GM11168 (cell line): ENCODE data around the gene DCTN5.
"Not testable (repeated sequence)": the region's sequence is repeated elsewhere in the genome, so short reads cannot be mapped to it uniquely, and the experiment has no call there.

Source experiments
- in situ Hi-C: fragments of 300-500 bp; cut with MboI; formaldehyde crosslinking; loops from one replicate; pipeline ENCODE4 v1.12.0; 2022; ENCODE audit warnings: low sequenced_read_pairs; ENCODE audit not compliant: unreplicated experiment

Gene DCTN5

DNA sequence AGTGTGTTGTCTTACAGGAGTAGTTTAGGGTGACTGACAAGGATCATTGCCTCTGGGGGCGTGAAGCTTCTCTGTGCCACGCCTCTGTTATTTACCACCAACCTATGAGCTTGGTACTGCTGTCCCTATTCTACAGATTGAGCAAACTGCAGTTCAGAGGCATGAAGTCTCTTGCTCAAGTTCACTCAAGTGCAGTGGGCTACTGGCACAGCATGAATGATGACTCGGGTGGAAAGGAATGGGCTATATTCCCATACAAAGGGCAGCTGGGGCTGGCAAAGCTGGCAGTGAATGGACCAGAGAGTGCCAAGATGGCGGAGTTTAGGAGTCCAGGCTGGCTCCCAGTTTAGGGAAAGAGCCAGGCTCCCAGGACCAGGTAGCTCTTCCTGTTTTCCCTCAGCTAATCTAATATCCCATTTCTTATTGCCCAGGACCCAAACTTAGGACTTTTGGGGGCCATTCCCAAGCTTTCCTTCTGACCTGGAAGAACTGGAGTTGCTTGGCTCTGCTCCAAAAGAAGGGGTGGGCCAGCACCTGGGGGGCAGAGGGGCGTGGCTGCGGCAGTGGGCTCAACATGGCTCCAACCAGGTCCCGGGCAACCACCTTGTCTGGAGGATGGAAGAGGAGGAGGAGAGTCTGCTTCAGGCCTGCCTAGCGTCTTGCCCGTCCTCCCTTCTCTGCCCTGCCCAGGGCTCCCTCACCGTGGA lies 50.4 kb downstream of the DCTN5 start:
- in situ Hi-C loops = no loop called here

DNA sequence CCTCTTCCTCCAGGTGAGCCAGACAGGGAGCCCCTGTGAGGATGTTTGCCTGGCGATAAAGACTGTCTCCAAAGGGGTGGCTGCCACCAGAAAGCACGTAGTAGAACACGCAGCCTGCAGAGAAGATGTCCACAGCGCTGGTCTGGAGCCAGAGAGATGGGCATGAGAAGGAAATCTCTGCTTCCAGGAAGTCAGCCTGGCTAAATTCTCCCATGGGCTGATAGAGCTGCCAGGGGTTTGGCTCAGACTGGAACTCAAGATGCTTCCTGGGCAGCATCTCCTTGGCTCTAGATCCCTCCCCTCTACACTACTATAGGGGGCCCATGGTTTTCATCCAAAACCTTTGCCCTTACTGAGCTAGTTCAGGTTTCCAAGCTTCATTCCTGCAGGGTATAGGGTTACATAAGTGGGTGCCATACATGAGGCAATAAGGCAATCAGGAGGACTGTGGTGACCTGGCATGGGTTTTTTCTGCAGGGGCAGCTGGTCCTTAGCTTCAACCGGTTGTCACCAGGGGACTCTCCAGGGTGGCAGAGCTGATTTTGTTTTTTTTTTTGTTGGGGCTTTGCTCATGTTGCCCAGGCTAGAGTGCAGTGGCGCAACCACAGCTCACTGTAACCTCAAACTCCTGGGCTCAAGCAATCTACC lies 51.0 kb downstream of the DCTN5 start:
- in situ Hi-C loops = no loop called here

DNA sequence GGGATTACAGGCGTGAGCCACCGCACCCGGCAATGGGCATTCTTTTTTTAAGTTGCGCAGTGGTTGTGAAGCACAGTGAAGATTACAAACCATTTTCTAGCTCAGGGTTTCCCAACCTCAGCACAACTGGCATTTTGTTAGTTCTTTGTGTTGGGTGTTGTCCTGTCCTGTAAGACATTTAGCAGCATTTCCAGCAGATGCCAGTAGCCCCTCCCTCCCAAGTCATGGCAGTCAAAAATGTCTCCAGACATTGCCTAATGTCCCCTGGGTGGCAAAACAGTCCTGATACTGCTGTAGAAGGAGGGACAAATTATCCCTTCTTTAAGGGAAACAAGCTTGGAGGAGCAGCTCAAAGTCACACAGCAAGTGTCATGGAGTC lies 53.0 kb downstream of the DCTN5 start:
- in situ Hi-C loops = no loop called here

DNA sequence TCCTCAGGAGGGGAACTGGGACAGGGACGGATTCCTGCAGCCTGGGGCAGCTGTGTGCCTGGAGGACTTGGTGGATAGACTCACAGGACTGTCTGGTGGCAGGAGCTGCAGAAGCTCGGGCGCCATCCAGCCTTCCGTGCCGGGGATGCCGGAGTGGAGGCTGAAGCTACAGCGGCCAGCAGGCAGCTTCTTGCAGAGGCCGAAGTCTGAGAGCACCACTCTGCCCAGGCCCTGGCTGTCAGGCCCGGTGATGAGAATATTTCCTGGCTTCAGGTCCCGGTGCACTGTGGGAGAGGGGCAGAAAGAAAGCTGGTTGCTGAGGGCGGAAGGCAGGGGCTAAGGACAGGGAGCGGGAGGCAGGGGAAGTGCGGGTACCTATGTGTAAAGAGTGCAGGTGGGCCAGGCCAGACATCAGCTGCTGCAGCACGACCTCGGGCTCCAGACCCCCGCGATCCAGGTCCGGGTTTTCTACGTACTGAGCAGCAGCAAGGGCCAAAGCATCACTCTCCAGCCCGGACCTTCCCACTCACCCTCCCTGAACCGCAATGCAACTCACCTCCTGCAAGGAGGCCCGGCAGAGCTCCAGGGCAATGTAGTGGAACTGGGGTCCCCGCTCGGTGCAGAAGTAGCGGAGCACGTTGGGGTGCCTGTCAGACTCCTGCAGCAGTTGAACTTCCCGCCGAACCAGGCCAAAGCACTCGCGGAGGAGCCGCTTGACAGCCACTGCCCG lies 53.5 kb downstream of the DCTN5 start:
- in situ Hi-C loops = no loop called here

DNA sequence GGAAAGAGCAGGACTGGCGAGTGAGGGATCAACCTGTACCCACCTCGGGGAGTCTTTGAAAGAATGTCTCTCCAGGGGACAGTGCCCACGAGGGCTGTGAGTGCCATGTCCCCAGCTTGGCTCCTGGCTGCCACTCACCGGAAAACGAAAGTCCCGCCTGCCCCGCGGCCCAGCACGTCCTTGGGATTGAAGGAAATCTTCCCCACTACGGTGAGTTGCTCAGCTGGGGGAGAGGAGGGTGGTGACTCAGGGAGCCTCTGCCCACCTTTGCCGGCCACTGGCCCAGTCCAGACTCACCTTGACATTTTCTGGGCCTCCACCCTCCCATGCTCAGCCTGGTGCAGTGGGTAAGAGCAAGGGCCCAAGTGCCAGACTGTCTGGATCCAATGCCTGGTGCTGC lies 54.5 kb downstream of the DCTN5 start:
- in situ Hi-C loops = no loop called here

DNA sequence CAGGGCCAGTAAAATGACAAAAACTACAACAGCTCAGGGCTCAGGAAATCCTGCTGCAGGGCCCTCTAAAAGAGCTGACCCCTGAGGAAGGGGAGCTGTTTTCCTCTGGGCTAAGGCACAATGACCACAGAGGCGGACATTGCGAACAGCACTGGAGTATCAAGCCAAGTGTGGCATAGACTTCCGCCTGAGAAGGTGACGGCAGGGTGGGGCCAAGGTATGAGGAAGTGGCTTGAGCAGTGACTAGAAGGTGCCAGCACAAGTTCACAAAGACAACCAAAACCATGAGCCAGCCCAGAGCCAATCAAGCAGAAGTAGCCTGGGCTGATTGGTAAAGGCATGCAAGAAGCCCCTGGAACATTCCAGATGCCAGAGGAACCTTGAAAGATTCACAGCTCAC lies 57.8 kb downstream of the DCTN5 start:
- in situ Hi-C loops = no loop called here

DNA sequence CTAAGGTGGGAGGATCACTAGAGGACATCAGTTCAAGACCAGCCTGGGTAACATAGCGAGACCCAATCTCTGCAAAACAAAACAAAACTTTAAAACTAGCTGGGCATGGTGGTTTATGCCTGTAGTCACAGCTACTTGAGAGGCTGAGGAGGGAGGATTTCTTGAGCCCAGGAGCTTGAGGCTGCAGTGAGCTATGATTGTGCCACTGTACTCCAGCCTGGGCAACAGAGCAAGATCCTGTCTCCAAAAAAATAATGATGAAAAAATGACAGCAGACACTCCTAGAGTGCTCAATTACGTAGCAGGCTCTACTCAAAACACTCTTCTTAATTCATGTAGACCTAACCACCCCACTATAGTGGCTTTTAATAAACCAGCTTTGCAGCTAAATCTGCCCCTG lies 58.8 kb downstream of the DCTN5 start:
- in situ Hi-C loops = no loop called here

DNA sequence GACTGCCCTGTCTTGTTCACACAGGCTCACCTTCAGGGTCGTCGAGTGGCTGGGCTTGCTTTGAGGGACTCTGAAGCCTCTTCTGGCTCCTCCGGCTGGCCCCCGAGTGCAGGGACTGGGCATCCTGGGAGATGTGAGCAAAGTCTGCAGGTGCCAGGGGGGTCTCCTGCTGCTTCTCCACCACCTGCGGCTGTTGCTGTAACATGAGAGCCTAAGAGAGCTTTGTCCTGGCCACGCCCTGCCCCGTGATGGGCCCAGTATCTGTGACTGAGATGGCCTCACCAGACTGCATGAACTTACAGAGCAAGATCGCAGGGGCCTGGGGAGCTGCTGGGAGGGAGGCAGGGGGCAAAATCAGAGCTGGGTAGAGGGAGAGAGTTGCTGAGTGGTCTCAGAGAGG lies 59.2 kb downstream of the DCTN5 start:
- in situ Hi-C loops = no loop called here

DNA sequence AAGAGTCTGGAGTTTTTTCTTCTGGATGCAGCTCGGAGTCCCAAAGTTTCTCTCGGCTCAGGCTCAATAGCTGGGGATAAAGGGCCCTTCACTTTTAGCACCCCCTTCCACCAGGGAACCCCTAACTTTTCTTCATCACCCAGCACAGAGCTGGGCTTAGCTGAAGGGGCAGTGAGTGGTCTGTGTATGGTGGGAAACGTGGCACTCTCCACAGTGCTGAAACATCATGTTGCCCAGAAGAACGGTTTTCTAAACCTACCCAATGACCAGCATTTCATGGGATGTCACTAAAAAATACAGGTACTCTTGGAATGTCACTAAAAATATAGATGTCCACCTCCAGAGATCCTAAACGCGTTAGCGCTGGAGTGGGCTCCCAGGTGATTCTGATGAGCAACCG lies 59.8 kb downstream of the DCTN5 start:
- in situ Hi-C loops = no loop called here

DNA sequence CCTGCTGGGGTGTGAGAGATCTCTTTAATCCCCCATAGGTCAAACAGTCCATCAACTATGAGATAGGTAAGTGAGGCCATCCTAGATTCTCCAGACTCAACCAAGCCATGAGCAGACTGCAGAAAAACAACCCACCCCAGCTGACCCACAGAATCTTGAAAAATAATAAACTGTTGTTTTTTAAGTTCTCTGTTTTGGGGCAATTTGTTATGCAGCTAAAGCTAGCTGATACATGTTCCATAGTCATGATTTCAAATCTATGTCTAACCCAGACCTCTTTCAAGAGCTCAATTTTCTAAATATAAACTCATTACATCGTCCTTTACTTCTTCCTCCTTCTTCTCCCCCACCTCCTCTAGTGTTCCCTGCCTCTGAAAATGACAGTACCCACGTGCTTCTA lies 61.7 kb downstream of the DCTN5 start:
- in situ Hi-C loops = no loop called here

DNA sequence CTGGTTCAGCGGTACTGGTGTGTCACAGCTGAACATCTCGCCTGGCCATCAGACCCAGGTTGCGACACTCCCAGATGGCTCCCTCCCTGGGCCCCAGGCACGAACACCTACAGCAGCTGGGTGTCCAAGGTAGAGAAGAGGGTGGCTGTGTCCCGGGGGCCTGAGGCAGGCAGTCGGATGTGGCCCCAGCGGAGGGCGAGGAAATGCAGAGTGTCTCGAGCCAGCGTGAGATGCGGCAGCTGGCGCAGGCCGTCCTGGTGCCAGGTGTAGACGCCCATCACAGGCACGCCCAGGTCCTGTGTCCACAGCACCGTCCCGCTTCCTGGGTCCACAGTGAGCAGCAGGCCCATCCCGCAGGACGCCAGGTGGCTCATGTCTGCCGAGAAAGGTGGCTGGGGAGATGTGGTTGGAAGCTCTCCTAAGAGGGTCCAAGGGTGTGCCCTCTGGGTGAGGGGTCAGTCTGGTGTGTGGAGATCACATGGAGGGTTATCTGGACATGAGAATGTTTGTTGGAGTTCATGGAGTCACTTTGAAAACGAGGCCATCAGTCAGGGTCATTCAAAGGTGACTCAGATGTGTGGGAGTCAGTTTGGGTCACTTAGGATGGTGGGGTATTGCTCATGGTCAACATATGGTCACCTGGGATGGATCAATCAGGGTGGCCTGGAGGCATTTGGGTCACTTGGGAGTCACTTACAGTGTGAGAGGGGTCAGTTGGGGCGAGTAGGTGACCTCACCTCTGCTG lies 63.7 kb downstream of the DCTN5 start:
- in situ Hi-C loops = no loop called here

DNA sequence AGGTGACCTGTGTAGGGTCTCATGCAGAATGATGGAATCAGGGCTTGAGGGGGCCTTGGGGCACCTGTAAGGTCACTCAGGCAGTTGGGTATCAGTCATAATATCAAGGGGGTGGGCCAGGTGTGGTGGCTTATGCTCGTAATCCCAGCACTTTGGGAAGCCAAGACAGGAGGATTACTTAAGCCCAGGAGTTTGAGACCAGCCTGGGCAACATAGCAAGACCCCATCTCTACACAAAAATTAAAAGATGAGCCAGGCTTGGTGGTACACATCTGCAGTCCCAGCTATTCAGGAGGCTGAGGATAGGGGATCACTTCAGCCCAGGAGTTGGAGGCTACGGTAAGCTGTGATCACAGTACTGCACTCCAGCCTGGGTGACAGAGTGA lies 64.2 kb downstream of the DCTN5 start:
- in situ Hi-C loops = no loop called here

DNA sequence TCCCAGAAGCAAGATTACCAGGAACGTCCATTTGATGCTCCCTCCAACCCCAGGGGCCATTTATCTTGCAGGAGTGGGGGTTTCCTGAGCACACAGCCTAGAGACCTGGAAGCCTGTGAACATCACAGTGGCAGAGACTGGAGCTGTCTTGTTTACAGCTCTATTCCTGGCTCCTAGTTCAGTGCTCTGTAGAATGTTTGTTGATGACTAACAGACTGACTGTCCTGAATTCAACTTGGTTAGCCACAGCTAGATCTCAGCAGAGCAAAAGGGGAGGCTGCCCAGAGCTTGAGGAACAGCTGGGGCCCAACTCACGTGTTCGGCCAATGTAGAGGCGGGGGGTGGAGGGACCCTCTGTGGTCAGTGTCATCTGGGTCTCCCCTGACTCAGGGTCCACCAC lies 65.2 kb downstream of the DCTN5 start:
- in situ Hi-C loops = no loop called here

DNA sequence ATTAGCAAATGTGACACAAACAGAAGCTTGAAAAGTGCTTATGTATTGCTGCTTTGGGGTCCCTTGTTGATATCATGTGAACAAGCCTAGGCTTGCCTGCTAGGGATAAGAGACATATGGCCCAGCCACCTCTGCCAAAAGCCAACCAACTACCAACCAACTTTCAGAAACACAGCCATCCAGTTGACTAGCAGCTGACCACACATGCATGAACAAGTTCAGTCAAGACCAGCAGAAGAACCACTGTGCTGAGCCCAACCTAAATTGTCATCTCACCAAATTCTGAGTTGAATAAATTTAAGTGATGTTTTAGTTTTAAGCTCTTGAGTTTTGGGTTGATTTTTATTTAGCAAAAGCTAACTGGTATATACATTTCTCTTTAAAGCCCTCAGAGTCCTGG lies 68.3 kb downstream of the DCTN5 start:
- in situ Hi-C loops = no loop called here

DNA sequence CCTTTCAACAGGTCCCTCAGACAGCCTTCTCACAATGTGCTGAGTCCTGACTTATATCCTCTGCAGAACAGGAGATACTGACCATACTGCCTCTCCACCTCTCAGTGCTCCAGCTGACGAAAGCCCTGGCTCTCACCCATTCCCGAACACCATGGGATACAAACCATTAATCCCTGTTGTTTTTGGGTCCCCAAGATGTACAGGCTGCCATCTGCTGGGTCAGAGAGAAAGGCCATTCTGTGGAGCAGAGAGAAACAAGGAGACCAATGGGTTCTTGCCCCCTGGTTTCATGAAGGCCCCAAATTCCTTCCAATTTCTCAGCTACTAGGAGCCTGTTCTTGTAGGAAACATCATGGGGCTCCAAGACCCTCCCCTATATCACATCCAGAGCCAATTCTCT lies 68.7 kb downstream of the DCTN5 start:
- in situ Hi-C loops = no loop called here

DNA sequence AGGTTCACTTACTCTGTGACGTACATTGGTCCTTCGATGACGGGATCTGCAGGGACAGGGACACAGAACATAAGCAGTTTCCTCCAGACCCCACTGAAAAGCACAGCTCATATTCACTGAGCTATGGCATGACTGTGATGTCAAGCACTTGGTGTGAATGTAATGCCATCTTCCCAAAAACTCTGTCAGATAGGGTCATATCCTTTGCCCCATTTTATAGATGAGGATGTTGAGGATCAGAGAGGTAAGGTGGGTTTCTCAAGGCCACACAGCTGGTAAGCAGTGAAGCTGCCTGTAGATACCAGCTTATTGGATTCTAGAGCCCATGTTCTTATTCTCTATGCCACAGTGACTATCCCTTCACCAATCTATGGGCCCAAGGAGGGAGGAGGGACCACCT lies 69.2 kb downstream of the DCTN5 start:
- in situ Hi-C loops = no loop called here

DNA sequence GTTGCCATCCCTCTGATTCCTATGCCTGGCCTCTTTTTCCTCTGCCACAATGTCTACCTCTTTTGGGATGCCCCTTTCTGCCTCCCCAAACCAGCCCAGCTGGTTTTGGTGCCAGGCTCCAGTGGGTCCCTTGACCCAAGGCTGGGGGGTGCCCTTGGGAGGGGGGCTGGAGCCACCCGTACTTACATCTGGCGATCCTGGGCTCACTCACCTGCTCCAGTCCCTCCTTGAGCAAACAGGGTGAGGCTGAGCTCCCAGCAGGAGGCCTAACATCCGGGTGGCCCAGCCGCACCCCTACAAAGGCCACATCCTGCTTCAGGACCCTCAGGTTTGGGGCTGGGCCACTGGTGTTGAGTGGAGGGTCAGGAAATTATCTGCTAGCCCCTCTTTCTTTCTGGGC lies 70.5 kb downstream of the DCTN5 start:
- in situ Hi-C loops = no loop called here

DNA sequence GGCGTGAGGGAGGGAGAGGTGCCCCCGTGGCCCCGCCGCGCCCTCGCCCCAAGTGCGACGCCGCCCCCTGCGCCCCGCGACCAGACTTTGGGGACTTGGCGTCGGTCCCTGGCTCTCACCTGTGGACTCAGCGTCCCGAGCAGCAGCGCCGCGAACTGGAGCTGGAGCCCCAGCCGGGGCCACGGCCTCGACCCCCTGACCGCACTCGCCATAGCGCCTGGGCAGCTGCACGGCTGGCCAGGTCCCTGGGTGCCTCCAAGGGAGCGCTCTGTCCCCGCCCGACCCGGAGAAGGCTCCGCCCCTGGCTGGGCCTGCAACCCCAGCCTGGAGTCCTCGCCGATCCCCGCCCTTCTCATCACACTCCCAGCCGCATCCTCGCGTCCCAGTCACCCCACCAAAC lies 71.7 kb downstream of the DCTN5 start, which contains the start of gene ERN2:
Gene ERN2 (minus strand): TSS at position 247 of the 400 bp plus-strand sequence. CDS start 35 bp downstream, at position 212.
- in situ Hi-C loops = no loop called here

DNA sequence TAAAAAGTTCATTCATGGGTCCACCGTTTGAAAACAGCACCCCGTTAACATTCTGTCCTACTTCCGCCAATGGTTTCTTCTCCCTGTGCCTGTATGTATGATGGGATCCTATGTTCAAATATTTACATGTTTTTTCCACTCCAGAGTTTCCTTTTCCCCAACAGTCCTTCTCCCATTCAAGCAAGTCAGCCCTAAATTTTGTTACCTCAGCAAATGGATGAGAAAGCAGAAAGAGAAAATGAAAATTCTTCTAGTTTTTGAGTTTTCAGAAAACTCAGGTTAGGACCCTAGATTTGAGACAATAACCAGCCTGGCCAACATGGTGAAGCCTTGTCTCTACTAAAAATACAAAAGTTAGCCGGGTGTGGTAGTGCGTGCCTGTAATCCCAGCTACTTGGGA lies 75.2 kb downstream of the DCTN5 start:
- in situ Hi-C loops = no loop called here

DNA sequence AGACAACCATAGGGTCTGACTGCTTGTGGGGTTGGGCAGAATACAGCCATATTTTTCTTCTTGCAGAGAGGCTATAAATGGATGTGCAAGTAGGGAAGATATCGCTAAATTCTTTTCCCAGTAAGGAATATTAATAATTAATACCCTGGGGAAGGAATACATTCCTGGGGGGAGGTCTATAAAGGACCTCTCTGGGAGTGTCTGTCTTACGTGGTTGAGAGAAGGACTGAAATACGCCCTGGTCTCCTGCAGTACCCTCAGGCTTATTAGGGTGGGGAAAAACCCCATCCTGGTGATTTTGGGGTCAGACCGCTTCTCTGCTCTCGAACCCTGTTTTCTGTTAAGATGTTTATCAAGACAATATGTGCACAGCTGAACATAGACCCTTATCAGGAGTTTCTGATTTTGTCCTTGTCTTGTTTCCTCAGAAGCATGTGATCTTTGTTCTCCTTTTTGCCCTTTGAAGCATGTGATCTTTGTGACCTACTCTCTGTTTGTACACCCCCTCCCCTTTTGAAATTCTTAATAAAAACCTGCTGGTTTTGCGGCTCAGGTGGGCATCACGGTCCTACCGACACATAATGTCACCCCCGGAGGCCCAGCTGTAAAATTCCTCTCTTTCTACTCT lies 81.5 kb downstream of the DCTN5 start:
- in situ Hi-C loops = not testable (repeated sequence)
